ENCODE results near the gene GALR1.

GALR1 gene, protein sequence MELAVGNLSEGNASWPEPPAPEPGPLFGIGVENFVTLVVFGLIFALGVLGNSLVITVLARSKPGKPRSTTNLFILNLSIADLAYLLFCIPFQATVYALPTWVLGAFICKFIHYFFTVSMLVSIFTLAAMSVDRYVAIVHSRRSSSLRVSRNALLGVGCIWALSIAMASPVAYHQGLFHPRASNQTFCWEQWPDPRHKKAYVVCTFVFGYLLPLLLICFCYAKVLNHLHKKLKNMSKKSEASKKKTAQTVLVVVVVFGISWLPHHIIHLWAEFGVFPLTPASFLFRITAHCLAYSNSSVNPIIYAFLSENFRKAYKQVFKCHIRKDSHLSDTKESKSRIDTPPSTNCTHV

DNA sequence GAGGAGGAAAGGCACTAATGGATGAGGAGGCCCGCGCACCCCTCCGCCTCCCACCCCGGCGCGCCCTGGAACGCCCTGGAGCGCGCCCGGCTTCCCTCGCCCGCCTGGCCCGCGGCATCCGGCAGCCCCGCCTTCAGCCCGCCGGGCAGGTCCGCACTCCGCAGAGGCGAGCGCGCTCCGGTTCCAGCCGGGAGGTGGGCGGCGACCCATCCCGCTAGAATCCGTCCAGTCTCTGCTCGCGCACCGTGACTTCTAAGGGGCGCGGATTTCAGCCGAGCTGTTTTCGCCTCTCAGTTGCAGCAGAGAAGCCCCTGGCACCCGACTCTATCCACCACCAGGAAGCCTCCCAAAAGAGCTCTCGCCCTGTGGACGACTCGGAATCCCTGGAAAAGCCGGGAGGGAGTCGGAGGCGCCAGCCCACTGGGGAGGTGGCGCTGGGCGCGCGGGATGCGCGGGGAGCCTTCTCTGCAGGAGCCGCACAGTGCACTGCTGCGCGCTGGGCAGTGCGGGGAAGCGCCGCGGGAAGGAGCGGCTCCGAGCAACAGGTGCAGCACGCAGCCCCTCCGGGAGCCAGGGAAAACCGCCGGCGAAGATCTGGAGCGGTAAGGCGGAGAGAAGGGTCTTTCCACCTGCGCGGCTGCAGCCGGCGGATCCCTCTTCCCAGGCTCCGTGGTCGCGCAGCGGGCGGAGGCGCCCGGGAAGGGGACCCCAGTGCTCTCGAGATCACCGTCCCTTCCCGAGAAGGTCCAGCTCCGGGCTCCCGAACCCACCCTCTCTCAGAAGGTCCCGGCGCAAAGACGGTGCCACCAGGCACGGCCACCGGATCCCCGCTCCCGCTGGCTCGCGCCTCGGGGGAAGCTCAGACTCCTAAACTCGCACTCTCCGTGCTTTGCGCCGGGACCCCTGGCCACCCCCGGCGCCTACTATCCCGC lies at the start of gene GALR1:
Gene GALR1, plus strand, starts transcription at position 280 of the 932 bp plus-strand sequence. CDS start 701 bp downstream, outside the sequence.
- Histone ChIP-seq H3K9ac (ENCODE audit: low read depth, low read length) (no peak within 1 kb of the TSS), H2AFZ (ENCODE audit: low read depth, low read length) (no peak within 1 kb of the TSS), H3K36me3 (ENCODE audit: insufficient read depth, low read length) (no peaks in the 10 kb centered on the region), H3K79me2 (ENCODE audit: insufficient read depth, low read length) (no peaks in the 10 kb centered on the region), H4K20me1 (ENCODE audit: insufficient read depth, low read length) (no peaks in the 10 kb centered on the region), H3K27me3 (ENCODE audit: insufficient read depth, low read length, poor library complexity) (no peaks in the 10 kb centered on the region), H3K9me3 (ENCODE audit: insufficient read depth, low read length, severe bottlenecking) (peaks cover 44% of the 10 kb centered on the region), H3K4me3 (ENCODE audit: low read depth in 1 of 2, low read length in 2 of 2) (no peak within 1 kb of the TSS), H3K27ac (ENCODE audit: low read length) (no peak within 1 kb of the TSS), H3K4me1 (ENCODE audit: insufficient read depth, low read length) (no peaks in the 10 kb centered on the region), H3K4me2 (ENCODE audit: insufficient read depth, low read length) (no peak within 1 kb of the TSS)
- no peak for ATAC-seq (ENCODE audit: insufficient read depth, low read depth)
- no peak for DNase-seq
- TF ChIP-seq, protein P1, sequence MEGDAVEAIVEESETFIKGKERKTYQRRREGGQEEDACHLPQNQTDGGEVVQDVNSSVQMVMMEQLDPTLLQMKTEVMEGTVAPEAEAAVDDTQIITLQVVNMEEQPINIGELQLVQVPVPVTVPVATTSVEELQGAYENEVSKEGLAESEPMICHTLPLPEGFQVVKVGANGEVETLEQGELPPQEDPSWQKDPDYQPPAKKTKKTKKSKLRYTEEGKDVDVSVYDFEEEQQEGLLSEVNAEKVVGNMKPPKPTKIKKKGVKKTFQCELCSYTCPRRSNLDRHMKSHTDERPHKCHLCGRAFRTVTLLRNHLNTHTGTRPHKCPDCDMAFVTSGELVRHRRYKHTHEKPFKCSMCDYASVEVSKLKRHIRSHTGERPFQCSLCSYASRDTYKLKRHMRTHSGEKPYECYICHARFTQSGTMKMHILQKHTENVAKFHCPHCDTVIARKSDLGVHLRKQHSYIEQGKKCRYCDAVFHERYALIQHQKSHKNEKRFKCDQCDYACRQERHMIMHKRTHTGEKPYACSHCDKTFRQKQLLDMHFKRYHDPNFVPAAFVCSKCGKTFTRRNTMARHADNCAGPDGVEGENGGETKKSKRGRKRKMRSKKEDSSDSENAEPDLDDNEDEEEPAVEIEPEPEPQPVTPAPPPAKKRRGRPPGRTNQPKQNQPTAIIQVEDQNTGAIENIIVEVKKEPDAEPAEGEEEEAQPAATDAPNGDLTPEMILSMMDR (IDR thresholded peaks at IDR 0.05; ENCODE audit: borderline replicate concordance, extremely low read depth, low read length, poor library complexity, severe bottlenecking): no peak
- TF ChIP-seq EZH2 (IDR thresholded peaks at IDR 0.05; ENCODE audit: borderline replicate concordance, low read depth, low read length, severe bottlenecking): no peak

DNA sequence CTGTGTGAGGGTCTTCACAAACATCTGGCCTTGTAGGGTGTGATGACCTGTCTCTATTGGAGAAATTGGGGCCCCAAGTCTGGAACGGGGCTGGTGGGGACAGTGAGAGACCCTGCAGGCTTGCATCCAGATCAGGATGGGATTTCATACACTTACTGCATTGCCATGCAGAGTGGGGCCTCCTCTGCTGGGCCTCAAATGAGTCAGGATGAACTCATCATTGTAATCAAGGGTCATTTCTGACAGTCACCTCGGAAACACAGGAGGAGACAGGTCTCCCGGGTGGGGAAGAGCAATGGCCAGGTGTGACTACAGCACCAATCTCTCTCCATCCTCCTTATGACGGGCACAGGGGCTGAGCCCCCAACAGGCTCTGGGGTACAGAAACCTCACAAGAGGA lies 48.1 kb upstream of the GALR1 start:
- Histone ChIP-seq H3K4me2 (ENCODE audit: insufficient read depth, low read length) (no peak overlapping the region), H3K27ac (ENCODE audit: low read length) (no peak overlapping the region), H3K9ac (ENCODE audit: low read depth, low read length) (no peak overlapping the region), H3K79me2 (ENCODE audit: insufficient read depth, low read length) (no peaks in the 10 kb centered on the region), H3K4me1 (ENCODE audit: insufficient read depth, low read length) (no peaks in the 10 kb centered on the region), H4K20me1 (ENCODE audit: insufficient read depth, low read length) (no peaks in the 10 kb centered on the region), H3K27me3 (ENCODE audit: insufficient read depth, low read length, poor library complexity) (no peaks in the 10 kb centered on the region), H3K9me3 (ENCODE audit: insufficient read depth, low read length, severe bottlenecking) (no peaks in the 10 kb centered on the region), H3K36me3 (ENCODE audit: insufficient read depth, low read length) (no peaks in the 10 kb centered on the region), H3K4me3 (ENCODE audit: low read depth in 1 of 2, low read length in 2 of 2) (no peak overlapping the region), H2AFZ (ENCODE audit: low read depth, low read length) (no peak overlapping the region)
- ATAC-seq (ENCODE audit: insufficient read depth, low read depth) (no peak), DNase-seq (no peak)
- TF ChIP-seq, protein P1 (IDR thresholded peaks at IDR 0.05; ENCODE audit: borderline replicate concordance, extremely low read depth, low read length, poor library complexity, severe bottlenecking): no peak
- TF ChIP-seq EZH2 (IDR thresholded peaks at IDR 0.05; ENCODE audit: borderline replicate concordance, low read depth, low read length, severe bottlenecking): no peak

DNA sequence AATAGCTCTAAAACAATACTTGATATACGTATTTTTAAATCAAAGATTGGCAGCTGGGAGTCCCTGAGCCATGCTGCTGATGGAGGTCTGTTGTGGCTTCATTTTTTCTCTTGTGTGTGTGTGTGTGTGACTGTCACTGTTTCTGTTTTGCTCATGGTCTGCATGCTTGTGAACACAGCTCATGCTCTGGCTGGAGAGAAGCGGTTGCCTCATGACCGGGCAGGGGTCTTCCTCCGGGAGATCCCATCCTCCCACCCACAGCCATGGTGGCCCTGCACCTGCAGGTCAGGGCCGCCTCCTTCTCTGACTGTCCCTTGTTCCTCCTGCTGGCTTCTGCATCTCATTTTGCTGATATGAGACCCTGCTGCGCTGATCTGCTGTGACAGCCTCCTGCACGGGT lies 47.3 kb upstream of the GALR1 start:
- ATAC-seq (ENCODE audit: insufficient read depth, low read depth): no peak
- no peak for TF ChIP-seq EZH2 (IDR thresholded peaks at IDR 0.05; ENCODE audit: borderline replicate concordance, low read depth, low read length, severe bottlenecking)
- TF ChIP-seq, protein P1 (IDR thresholded peaks at IDR 0.05; ENCODE audit: borderline replicate concordance, extremely low read depth, low read length, poor library complexity, severe bottlenecking): no peak
- DNase-seq: no peak
- Histone ChIP-seq H3K9me3 (ENCODE audit: insufficient read depth, low read length, severe bottlenecking) (no peaks in the 10 kb centered on the region), H2AFZ (ENCODE audit: low read depth, low read length) (no peak overlapping the region), H3K36me3 (ENCODE audit: insufficient read depth, low read length) (no peaks in the 10 kb centered on the region), H3K4me3 (ENCODE audit: low read depth in 1 of 2, low read length in 2 of 2) (no peak overlapping the region), H4K20me1 (ENCODE audit: insufficient read depth, low read length) (no peaks in the 10 kb centered on the region), H3K4me1 (ENCODE audit: insufficient read depth, low read length) (no peaks in the 10 kb centered on the region), H3K79me2 (ENCODE audit: insufficient read depth, low read length) (no peaks in the 10 kb centered on the region), H3K9ac (ENCODE audit: low read depth, low read length) (no peak overlapping the region), H3K4me2 (ENCODE audit: insufficient read depth, low read length) (no peak overlapping the region), H3K27me3 (ENCODE audit: insufficient read depth, low read length, poor library complexity) (no peaks in the 10 kb centered on the region), H3K27ac (ENCODE audit: low read length) (no peak overlapping the region)
